Raji (cell line): ENCODE measurements around the gene SWI5.

Source experiments
- POLR2A ChIP-seq: IDR thresholded peaks from 2 replicates; pipeline ENCODE4 v1.6.1; 2011; ENCODE audit warnings: low read depth, low read length, control low read depth; ENCODE audit not compliant: insufficient read depth

The SWI5 gene

DNA sequence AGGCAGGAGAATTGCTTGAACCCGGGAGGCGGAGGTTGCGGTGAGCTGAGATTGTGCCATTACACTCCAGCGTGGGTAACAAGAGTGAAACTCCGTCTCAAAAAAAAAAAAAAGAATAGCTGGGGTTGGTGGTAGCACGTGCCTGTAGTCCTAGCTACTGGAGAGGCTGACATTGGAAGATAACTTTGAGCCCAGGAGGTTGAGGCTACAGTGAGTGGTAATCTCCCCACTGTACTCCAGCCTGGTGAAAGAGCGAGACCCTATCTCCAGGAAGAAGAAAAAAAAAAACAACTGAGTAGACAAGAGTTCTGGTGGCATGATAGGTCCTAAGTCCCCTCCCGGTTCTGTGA lies 26.5 kb upstream of the SWI5 start:
- no peak for TF ChIP-seq POLR2A

- TF ChIP-seq POLR2A = no peak
Observed at GRCh38 chr9:128249908-128250838, 25.9 kb upstream of the SWI5 start.

- TF ChIP-seq POLR2A = no peak
Observed at GRCh38 chr9:128250839-128251731, 25.0 kb upstream of the SWI5 start.

- TF ChIP-seq POLR2A = no peak
Observed at GRCh38 chr9:128251732-128252100, 24.4 kb upstream of the SWI5 start.

DNA sequence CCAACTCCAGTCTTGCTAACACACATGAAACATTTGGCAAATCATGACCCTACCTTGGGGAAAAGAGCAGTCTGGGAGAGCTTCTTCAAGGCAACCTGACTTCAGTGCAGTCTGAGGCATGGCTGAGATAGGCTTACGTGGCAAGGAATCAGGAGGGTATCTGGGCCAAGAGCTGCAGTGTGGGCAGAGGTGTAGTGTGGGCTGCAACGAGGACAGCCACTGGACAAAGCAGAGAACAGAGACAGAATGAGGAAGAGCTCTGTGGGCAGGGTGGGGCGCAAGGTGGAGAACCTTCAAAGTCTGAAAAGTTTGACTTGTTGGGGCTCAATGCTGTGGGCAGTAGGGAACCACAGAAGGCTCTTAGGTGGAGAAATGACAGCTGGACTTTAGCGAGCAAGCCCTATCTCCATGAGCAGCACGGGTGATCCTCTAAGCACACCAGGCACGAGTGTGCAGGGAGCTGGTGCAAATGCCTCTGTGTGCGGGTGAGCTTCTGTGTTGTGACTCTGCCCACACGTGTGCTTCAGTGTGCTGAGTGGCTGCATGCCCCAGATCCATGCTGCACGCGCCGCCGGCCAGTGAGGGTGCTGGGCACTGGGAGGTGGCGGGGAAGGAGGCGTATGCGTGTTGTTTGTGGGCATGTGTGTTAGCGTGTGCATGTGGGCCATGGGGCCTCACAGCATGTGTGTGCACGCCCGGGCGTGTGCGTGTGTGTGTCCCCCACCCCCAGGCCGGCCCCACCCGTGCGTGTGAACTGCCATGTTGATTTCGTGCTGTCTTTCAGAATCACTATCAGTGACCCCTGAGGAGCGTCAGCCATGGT lies 23.5 kb upstream of the SWI5 start:
- no peak for TF ChIP-seq POLR2A

DNA sequence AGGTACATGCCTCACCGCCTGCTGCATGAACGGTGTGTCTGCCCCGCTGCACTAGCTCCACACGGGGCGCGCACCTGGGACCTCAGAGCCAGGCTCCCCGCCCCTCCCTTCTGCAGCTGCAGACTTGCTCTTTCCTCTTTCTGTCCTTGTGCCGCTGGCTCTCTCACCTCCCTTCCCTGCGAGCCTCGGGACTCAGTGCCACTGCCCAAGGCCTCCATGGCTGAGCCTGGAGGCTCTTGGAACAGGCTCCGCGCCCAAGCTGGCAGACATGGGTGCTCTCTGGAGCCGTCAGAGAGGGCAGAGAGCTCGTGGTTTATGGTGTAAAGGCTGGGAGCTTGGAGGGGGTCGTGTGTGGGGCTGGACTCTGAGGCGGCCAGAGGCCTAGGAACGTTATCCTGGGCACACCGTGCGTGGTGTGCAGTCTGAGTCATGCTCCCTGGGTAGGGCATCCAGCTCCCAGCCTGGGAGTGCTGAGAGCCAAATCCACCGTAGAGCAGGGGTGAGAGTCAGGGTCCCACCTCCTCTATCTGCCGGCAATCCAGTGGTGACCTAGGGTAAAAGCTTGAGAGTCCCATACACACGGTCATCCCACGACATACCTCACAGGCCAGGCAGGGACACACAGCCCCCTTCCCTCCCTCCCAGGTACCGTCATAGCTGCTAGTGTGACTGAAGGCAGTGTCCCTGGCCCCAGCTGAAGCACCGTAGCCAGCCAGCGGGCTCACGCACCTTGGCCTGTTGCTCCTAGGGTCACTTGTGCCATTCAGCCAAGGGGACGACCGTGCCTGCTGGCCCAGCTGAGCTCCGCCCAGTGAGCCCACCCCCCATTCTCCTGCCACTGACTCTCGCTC lies 22.7 kb upstream of the SWI5 start:
- TF ChIP-seq POLR2A = no peak

GRCh38 chr9:128253991-128254346 lies 22.1 kb upstream of the SWI5 start:
- no peak for TF ChIP-seq POLR2A

- no peak for TF ChIP-seq POLR2A
Observed at GRCh38 chr9:128254362-128254761, 21.7 kb upstream of the SWI5 start.

- no peak for TF ChIP-seq POLR2A
Observed at GRCh38 chr9:128254855-128255759, 21.0 kb upstream of the SWI5 start.

DNA sequence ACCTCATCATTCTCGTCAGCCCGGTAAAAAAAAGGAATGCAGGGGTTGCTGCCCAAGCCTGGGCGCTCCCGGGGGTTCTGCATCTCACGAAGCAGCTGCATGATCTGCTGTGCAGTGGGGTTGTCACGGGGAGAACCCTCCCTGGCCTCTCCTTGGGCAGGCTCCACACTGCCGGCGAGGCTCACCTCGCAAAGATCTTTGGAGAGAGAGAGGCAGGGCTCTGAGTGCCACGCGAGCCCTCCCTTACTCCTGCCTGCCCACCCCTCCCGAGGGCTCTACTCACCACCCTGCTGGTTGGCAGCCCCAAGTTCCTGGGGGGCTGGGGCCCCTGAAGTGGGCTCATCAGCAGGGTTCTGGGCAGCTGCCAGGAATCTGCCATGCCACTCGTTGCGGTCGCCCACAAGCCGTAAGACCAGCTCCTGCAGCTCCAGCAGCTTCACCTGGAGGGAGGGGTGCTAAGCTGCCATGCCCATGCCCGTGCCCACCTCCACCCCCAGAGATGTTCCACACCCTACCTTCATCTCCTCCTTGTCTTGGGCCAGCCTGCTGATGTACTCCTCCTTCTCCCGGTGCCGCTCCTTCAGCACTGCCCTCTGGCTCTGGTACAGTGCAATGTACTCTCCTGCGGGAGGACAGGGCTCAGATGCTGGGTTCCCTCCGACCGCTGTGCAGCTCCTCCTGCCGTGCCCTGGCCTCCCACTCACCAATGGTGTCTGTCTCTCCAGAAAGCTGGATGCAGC lies 18.8 kb upstream of the SWI5 start:
- TF ChIP-seq POLR2A = no peak

- no peak for TF ChIP-seq POLR2A
Observed at GRCh38 chr9:128257907-128258306, 18.2 kb upstream of the SWI5 start.

- no peak for TF ChIP-seq POLR2A
Observed at GRCh38 chr9:128258326-128258725, 17.8 kb upstream of the SWI5 start.

- no peak for TF ChIP-seq POLR2A
Observed at GRCh38 chr9:128259156-128259555, 16.9 kb upstream of the SWI5 start.

GRCh38 chr9:128260340-128260739 lies 15.7 kb upstream of the SWI5 start:
- no peak for TF ChIP-seq POLR2A
